ENCODE data around the gene SULT1C2. TPM values are rescaled to one million over a fixed set of nuclear protein-coding genes. Genes with fewer than 3 reads are reported as not detected.
A peak's percentile ranks its signal among the peaks of the same experiment; 100 is the strongest.

SULT1C2 gene
- total RNA-seq, 1 donor: 0.36 TPM

GRCh38 chr2:108244667-108245414 is 43.9 kb upstream of the SULT1C2 start:
- Histone ChIP-seq H3K9me3 (ENCODE audit: low read depth, low read length) (no peaks in the 10 kb centered on the region), H3K36me3 (ENCODE audit: insufficient read depth, low read length) (no peaks in the 10 kb centered on the region), H2AFZ (ENCODE audit: low read length) (peak overlapping the region; percentile 35), H3K4me1 (ENCODE audit: insufficient read depth, low read length) (peaks cover 8% of the 10 kb centered on the region), H3K27me3 (ENCODE audit: insufficient read depth, low read length) (peaks cover 2% of the 10 kb centered on the region), H3K27ac (ENCODE audit: low read depth, low read length) (no peak overlapping the region), H3K4me2 (ENCODE audit: insufficient read depth, low read length) (no peak overlapping the region), H3K79me2 (ENCODE audit: insufficient read depth, low read length) (no peaks in the 10 kb centered on the region), H4K20me1 (ENCODE audit: insufficient read depth, low read length) (no peaks in the 10 kb centered on the region), H3K4me3 (ENCODE audit: insufficient read depth, low read length) (no peak overlapping the region)
- no peak for DNase-seq (ENCODE audit: insufficient read length, low spot score, missing footprints)
- no peak for TF ChIP-seq CTCF (IDR thresholded peaks at IDR 0.05; ENCODE audit: extremely low read depth, low read depth, low read length)

GRCh38 chr2:108253106-108253505 is 35.6 kb upstream of the SULT1C2 start:
- Histone ChIP-seq H3K27me3 (ENCODE audit: insufficient read depth, low read length) (no peaks in the 10 kb centered on the region), H3K79me2 (ENCODE audit: insufficient read depth, low read length) (no peaks in the 10 kb centered on the region)
- TF ChIP-seq CTCF (IDR thresholded peaks at IDR 0.05; ENCODE audit: extremely low read depth, low read depth, low read length): no peak

GRCh38 chr2:108257757-108258331 is 30.9 kb upstream of the SULT1C2 start:
- H3K9me3 ChIP-seq (ENCODE audit: low read depth, low read length): no peaks in the 10 kb centered on the region
- no peaks in the 10 kb centered on the region for H3K27me3 ChIP-seq (ENCODE audit: insufficient read depth, low read length)
- H4K20me1 ChIP-seq (ENCODE audit: insufficient read depth, low read length): no peaks in the 10 kb centered on the region
- DNase-seq (ENCODE audit: insufficient read length, low spot score, missing footprints): no peak
- peaks cover 15% of the 10 kb centered on the region for H3K4me1 ChIP-seq (ENCODE audit: insufficient read depth, low read length)
- peak overlapping the region; percentile 31 for H3K27ac ChIP-seq (ENCODE audit: low read depth, low read length)
- no peak overlapping the region for H3K4me3 ChIP-seq (ENCODE audit: insufficient read depth, low read length)
- no peak for TF ChIP-seq CTCF (IDR thresholded peaks at IDR 0.05; ENCODE audit: extremely low read depth, low read depth, low read length)
- no peak overlapping the region for H2AFZ ChIP-seq (ENCODE audit: low read length)
- H3K36me3 ChIP-seq (ENCODE audit: insufficient read depth, low read length): no peaks in the 10 kb centered on the region
- no peaks in the 10 kb centered on the region for H3K79me2 ChIP-seq (ENCODE audit: insufficient read depth, low read length)
- H3K4me2 ChIP-seq (ENCODE audit: insufficient read depth, low read length): no peak overlapping the region

More at GRCh38 chr2:108253106-108253505, 35.6 kb upstream of the SULT1C2 start:
- no peak overlapping the region for H3K4me2 ChIP-seq (ENCODE audit: insufficient read depth, low read length)
- no peak for DNase-seq (ENCODE audit: insufficient read length, low spot score, missing footprints)
- H3K27ac ChIP-seq (ENCODE audit: low read depth, low read length): no peak overlapping the region
- H3K9me3 ChIP-seq (ENCODE audit: low read depth, low read length): no peaks in the 10 kb centered on the region
- H3K4me3 ChIP-seq (ENCODE audit: insufficient read depth, low read length): no peak overlapping the region
- no peak overlapping the region for H2AFZ ChIP-seq (ENCODE audit: low read length)
- no peaks in the 10 kb centered on the region for H4K20me1 ChIP-seq (ENCODE audit: insufficient read depth, low read length)
- H3K36me3 ChIP-seq (ENCODE audit: insufficient read depth, low read length): no peaks in the 10 kb centered on the region
- peaks cover 8% of the 10 kb centered on the region for H3K4me1 ChIP-seq (ENCODE audit: insufficient read depth, low read length)

GRCh38 chr2:108260773-108261172 is 27.9 kb upstream of the SULT1C2 start:
- TF ChIP-seq CTCF (IDR thresholded peaks at IDR 0.05; ENCODE audit: extremely low read depth, low read depth, low read length): no peak
- Histone ChIP-seq H3K4me1 (ENCODE audit: insufficient read depth, low read length) (peaks cover 15% of the 10 kb centered on the region), H3K27ac (ENCODE audit: low read depth, low read length) (no peak overlapping the region), H3K36me3 (ENCODE audit: insufficient read depth, low read length) (no peaks in the 10 kb centered on the region), H3K4me2 (ENCODE audit: insufficient read depth, low read length) (no peak overlapping the region), H4K20me1 (ENCODE audit: insufficient read depth, low read length) (no peaks in the 10 kb centered on the region), H2AFZ (ENCODE audit: low read length) (no peak overlapping the region), H3K79me2 (ENCODE audit: insufficient read depth, low read length) (no peaks in the 10 kb centered on the region), H3K9me3 (ENCODE audit: low read depth, low read length) (no peaks in the 10 kb centered on the region), H3K27me3 (ENCODE audit: insufficient read depth, low read length) (no peaks in the 10 kb centered on the region), H3K4me3 (ENCODE audit: insufficient read depth, low read length) (no peak overlapping the region)
- no peak for DNase-seq (ENCODE audit: insufficient read length, low spot score, missing footprints)
